Erythroblast (primary cell): Measurements from ENCODE around the gene GPC3.

Experiments used
- DNase-seq, 2 experiments: peaks; one replicate each; lab custom pipeline; 2025; lab: John Stamatoyannopoulos, UW
- GATA1 ChIP-seq: IDR thresholded peaks from 2 replicates; pipeline ENCODE4 v1.6.1; 2011; ENCODE audit warnings: low read depth, mild to moderate bottlenecking, control low read depth, low read length, moderate library complexity
- POLR2A ChIP-seq: IDR thresholded peaks from 2 replicates; pipeline ENCODE4 v1.6.1; 2011; ENCODE audit warnings: mild to moderate bottlenecking, low read length

Gene GPC3

GRCh38 chrX:133859336-133859735 is 126.1 kb downstream of the GPC3 start:
- TF ChIP-seq POLR2A (no peak), GATA1 (no peak)

GRCh38 chrX:133857640-133858269 is 127.6 kb downstream of the GPC3 start:
- TF ChIP-seq GATA1 (no peak), POLR2A (no peak)

More at GRCh38 chrX:133859336-133859735, 126.1 kb downstream of the GPC3 start:
- DNase-seq, result no peak

GRCh38 chrX:133856819-133857218 is 128.6 kb downstream of the GPC3 start:
- peak in 1 of 2 experiments; percentile 6 for DNase-seq
- TF ChIP-seq POLR2A (no peak), GATA1 (no peak)

More at GRCh38 chrX:133857640-133858269, 127.6 kb downstream of the GPC3 start:
- DNase-seq, result no peak

- TF ChIP-seq GATA1, result no peak
- TF ChIP-seq POLR2A, result no peak
- DNase-seq, result no peak
These were observed 131.1 kb downstream of the GPC3 start for GRCh38 chrX:133854290-133854689.

- no peak for TF ChIP-seq POLR2A
- no peak for TF ChIP-seq GATA1
- DNase-seq, result no peak
These were observed 132.5 kb downstream of the GPC3 start for GRCh38 chrX:133852837-133853356.

- DNase-seq, result no peak
- no peak for TF ChIP-seq GATA1
- no peak for TF ChIP-seq POLR2A
These were observed 133.0 kb downstream of the GPC3 start for GRCh38 chrX:133852401-133852800.

GRCh38 chrX:133850399-133850798 is 135.0 kb downstream of the GPC3 start:
- no peak for TF ChIP-seq POLR2A
- TF ChIP-seq GATA1, result no peak
- DNase-seq, result no peak

GRCh38 chrX:133849676-133850075 is 135.7 kb downstream of the GPC3 start:
- DNase-seq, result no peak
- TF ChIP-seq POLR2A (no peak), GATA1 (no peak)

GRCh38 chrX:133847340-133847994 is 137.9 kb downstream of the GPC3 start:
- no peak for TF ChIP-seq POLR2A
- no peak for TF ChIP-seq GATA1
- no peak for DNase-seq

GRCh38 chrX:133846311-133846710 is 139.1 kb downstream of the GPC3 start:
- DNase-seq, result no peak
- no peak for TF ChIP-seq POLR2A
- no peak for TF ChIP-seq GATA1

GRCh38 chrX:133840415-133840814 is 145.0 kb downstream of the GPC3 start:
- TF ChIP-seq POLR2A, result no peak
- no peak for DNase-seq

- TF ChIP-seq GATA1 (no peak), POLR2A (no peak)
- peak; percentile 4 to 27 for DNase-seq
These were observed 146.4 kb downstream of the GPC3 start for GRCh38 chrX:133838761-133839676.

- DNase-seq, result no peak
- TF ChIP-seq POLR2A (no peak), GATA1 (no peak)
These were observed 148.3 kb downstream of the GPC3 start for GRCh38 chrX:133837091-133837490.
